HG03045 (cell line): Measurements from ENCODE around the gene GHRH.

Experiments
- ATAC-seq: cut with Tn5 transposase; IDR thresholded peaks from one replicate; pipeline ENCODE4 v1.9.1; 2021; ENCODE audit warnings: mild to moderate bottlenecking, moderate library complexity; ENCODE audit not compliant: unreplicated experiment

The GHRH gene

DNA sequence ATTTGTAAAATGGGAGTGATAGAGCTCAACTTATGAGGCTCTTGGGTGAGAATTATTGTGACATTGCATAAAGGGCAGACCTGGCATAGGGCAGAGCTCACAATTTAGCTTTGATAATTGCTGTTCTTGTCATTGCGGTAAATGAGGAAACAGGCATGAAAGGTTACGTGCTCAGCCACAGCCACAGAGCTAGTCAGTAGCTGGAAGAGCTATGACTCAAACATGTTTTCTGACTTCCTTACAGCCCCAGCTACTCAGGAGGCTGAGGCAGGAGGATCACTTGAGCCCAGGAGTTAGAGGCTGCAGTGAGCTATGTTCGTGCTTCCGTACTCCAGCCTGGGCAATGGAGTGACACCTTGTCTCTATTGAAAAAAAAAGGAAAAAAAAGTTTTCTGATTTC lies 3.5 kb upstream of the GHRH start:
- no peak for ATAC-seq

GRCh38 chr20:37263686-37264085 lies 2.1 kb upstream of the GHRH start:
- no peak for ATAC-seq

GRCh38 chr20:37262505-37262904 lies 891 bp upstream of the GHRH start:
- no peak for ATAC-seq

DNA sequence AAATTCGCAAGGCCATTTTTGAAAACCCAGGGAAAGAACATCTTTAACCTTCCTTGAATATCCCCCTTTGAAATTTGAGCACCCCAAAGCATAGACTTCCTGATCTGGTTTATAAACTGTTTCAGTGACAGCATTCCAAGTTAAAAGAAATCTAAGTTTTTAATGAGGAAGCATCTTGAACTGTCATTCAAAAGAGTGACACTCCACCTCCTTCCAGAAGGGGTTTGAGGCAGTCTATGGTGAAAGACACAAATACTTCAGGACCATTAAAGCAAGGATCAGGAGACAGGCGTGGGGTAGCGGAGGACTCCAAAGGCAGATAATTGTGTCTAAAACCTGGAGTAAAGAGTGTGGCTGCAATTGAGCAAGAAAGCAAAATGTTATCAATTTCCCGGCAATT lies 691 bp downstream of the GHRH start:
- ATAC-seq = no peak

GRCh38 chr20:37259865-37260264 lies 1.7 kb downstream of the GHRH start:
- no peak for ATAC-seq

DNA sequence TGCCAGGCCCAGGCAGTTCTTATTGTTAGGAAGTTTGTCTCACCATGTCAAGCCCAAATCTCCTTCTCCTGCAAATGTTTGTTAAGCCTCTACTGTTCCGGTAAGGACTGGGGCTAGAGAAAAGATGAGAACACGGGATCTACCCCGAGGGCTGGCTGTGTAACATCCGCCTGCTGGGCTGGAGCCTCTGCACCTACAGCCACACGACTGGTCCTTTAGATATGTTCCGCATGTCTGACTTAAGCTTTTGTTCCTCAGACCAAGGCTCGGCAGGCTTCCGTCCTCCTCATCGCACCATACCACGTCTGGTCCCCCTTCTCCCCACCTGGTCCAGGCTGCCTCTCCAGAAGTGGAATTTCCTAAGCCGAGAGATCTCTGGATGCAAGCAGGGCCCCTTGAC lies 2.6 kb downstream of the GHRH start:
- ATAC-seq = no peak

DNA sequence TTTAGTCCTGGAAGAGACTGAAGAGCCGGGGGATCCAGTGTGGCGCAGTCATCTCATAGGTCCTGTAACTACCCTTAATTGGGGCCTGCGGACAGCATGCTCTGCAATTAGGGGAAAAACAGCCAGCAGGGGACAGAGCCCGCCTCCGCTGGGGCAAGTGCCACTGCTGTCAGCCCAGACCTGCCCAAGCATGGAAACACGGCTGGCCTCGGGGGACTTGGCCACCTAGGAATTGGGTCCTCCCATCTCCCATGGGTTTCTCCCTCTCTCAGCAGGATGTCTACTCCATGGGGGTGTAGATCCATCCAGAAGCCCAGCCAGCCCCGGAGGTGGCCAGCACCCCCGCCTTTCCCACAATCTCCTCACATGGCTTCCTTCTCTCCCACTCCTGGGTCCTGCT lies 3.6 kb downstream of the GHRH start:
- no peak for ATAC-seq

GRCh38 chr20:37257530-37257929 lies 4.1 kb downstream of the GHRH start:
- ATAC-seq = no peak

- no peak for ATAC-seq
Observed at GRCh38 chr20:37256286-37256685, 5.3 kb downstream of the GHRH start.

GRCh38 chr20:37254114-37254878 lies 7.3 kb downstream of the GHRH start:
- no peak for ATAC-seq

DNA sequence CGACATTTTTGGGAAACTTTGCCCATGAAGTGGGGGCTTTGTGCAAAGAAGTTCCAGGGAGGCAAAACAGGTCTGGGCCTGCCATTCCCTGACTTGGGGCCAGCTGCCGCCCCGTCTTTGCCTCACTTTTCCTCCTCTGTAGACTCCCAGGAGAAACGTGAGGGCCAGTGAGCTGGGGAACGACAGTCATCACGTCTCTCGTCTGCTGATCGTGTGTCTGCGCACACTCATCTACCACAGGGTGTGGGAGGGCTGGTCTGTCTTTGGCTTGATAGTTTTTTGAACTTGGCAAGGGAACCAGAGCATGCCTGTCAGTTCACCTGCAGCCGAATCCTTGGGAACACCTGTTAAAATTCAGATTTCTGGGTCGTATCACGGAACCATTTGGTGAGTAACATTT lies 8.5 kb downstream of the GHRH start:
- no peak for ATAC-seq

GRCh38 chr20:37251825-37252477 lies 9.7 kb downstream of the GHRH start:
- ATAC-seq = no peak

DNA sequence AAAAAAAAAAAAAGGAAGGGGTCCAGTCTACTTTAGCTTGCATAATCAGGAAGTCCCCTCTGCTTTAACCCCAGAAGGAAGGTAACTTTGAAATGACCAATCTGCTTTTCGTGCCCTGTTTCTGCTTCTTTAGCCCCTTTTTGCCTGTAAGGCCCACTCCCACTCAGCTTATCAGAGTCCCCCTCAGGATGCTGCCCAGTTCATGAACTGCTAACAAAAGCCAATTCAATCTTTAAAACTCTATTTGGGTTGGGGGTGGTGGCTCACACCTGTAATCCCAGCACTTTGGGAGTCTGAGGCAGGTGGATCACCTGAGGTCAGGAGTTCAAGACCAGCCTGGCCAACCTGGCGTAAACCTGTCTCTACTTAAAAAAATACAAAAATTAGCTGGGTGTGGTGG lies 12.3 kb downstream of the GHRH start:
- ATAC-seq = no peak

- ATAC-seq = no peak
Observed at GRCh38 chr20:37247547-37247946, 14.1 kb downstream of the GHRH start.

- ATAC-seq = no peak
Observed at GRCh38 chr20:37246736-37247135, 14.9 kb downstream of the GHRH start.

DNA sequence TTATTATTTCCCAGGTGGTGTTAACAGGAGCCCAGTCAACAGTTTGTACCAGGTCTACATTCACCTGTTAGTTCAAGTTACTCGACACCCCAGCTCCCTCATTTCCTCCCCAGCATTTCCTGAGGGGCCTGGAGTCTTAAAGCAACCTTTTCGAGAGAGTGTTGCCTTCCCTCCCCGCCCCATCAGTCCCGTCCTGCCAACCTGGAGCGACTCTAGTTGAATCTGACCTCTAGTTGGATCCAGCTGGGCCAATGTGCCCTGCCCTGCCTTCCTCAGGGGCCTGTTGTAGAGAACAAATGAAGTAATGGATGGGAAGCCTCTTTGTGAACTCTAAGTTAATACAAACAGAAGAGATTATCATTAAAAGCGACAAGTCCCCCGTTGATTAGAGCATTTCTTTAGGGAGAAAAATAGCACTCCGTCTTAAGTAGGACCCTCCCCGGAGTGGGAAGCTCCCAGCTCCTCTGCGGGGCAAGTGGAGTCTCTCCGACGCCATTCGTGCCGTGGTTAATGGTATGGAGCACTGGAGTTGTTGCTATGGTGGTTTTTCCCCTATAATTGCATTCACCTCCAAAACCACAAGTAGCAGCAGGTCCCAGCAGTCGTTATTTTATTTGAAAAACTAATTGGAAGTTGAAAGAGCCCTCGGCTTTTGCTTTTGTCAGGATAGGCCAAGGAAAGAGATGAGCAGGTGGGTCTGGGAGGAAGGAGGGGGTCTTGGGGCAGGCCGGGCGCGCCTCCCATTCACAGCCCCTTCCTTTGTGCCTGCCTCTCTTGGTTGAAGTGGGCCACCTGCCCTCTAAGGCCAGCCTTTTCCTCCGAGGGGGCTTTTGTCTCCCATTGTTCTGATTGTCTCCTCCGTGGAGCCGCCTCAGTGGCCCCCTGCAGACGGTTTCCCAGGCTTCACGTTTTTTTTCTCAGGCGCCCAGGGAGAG lies 16.1 kb downstream of the GHRH start:
- no peak for ATAC-seq

DNA sequence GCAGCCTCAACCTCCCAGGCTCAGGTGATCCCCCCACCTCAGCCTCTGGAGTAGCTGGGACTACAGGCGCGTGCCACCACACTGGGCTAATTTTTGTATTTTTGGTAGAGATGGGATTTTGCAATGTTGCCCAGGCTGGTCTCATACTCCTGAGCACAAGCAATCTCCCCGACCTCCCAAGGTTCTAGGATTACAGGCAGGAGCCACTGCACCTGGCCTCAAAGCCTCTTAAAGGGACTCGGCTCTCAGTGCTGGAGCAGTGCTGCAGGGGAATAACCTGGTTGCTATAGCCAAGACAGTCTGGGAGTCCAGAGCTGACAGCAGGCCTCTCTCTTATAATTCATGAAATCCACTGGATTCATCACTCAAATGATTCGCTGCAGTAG lies 17.0 kb downstream of the GHRH start:
- no peak for ATAC-seq

DNA sequence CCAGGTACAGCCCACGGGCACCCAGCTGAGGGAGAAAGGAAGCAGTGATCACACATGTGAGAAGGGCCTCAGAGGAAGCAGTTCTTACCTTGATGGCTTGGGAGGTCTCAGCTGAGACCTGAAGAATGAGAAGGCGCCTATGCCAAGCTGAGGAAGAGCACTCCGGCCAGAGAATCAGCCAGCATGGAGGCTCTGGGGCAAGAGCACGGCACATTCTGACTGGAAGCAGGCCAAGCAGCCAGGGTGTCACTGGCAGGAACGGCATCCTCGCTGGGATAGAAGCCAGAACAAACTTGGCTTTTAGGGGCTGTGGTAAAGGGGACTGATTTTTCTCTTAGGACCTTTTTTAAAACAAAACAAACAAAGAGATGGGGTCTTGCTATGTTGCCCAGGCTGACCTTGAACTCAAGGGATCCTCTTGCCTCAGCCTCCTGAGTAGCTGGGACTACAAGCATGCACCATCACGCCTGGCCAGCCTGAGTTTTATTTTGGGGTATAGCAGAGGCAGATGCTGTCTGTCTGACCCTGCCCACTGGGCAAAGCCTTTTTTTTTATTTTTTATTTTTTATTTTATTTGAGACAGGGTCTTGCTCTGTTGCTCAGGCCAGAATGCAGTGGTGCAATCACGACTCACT lies 17.6 kb downstream of the GHRH start:
- ATAC-seq = no peak

GRCh38 chr20:37243076-37243936 lies 18.3 kb downstream of the GHRH start:
- no peak for ATAC-seq

DNA sequence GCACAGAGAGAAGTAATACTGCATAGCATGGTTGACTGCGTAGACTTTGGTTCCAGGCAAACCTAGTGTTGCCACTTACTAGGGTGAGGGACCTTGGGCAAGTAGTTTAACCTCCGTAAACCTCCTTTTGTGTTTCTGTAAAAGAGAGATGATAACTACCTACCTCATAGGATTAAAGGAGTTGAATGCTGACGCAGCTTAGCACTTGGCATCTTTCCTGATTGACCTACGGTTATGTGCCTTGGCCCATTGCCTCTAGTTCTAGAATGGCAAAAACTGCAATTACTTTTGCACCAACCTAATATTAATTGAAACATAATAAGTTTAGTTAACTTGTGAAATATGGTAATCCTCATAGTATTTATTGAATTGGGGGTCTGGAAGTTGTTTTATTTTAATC lies 19.1 kb downstream of the GHRH start:
- ATAC-seq = no peak
